OCI-LY7 (cell line): ENCODE measurements around the gene PHACTR4. TPM values are rescaled to one million over a fixed set of nuclear protein-coding genes. Genes with fewer than 3 reads are reported as not detected.

ENCODE experiments used
- BruUV-seq: library from RNA; stranded (reverse); fragments of 400-500 nt; replicated peaks from 2 replicates; lab custom pipeline; 2021; lab: Mats Ljungman, UMichigan
- CTCF ChIA-PET: fragments of 300-600 bp; sonication (Branson Sonifier 250); formaldehyde crosslinking; loops from one replicate; lab custom pipeline; 2022; ENCODE audit warnings: antibody characterized with exemption; ENCODE audit not compliant: unreplicated experiment; lab: Charles Lee
- POLR2A ChIA-PET: fragments of 300-600 bp; sonication (Branson Sonifier 250); formaldehyde crosslinking; loops from one replicate; lab custom pipeline; 2022; ENCODE audit warnings: antibody characterized with exemption; lab: Charles Lee
- DNase-seq: peaks from one replicate; pipeline ENCODE4 v3.0.0-alpha.2; 2015; ENCODE audit warnings: low spot score
- H2AFZ ChIP-seq: fragments of 200-600 bp; sonication (generic), shearing (Covaris generic); 2 replicates; pipeline ENCODE4 v1.6.1; 2014; ENCODE audit warnings: mild to moderate bottlenecking, antibody characterized with exemption, low read length, moderate library complexity
- H3K27ac ChIP-seq: fragments of 200-600 bp; sonication (generic); 2 replicates; pipeline ENCODE4 v1.5.1; 2014; ENCODE audit warnings: mixed run types, low read depth, mild to moderate bottlenecking, moderate library complexity, low read length, inconsistent platforms; ENCODE audit not compliant: poor library complexity, severe bottlenecking
- H3K36me3 ChIP-seq: fragments of 200-600 bp; sonication (generic); 2 replicates; pipeline ENCODE4 v1.6.1; 2014; ENCODE audit warnings: mild to moderate bottlenecking, antibody characterized with exemption, low read length, moderate library complexity, mixed read lengths; ENCODE audit not compliant: insufficient read depth
- H3K4me1 ChIP-seq: fragments of 200-600 bp; sonication (generic); 2 replicates; pipeline ENCODE4 v1.5.1; 2014; ENCODE audit warnings: mild to moderate bottlenecking, low read length; ENCODE audit not compliant: insufficient read depth, poor library complexity, severe bottlenecking
- H3K4me2 ChIP-seq: fragments of 200-600 bp; sonication (generic); 2 replicates; pipeline ENCODE4 v1.6.1; 2014; ENCODE audit warnings: mild to moderate bottlenecking, low read length
- H3K4me3 ChIP-seq: fragments of 200-600 bp; sonication (generic); 2 replicates; pipeline ENCODE4 v1.5.1; 2014; ENCODE audit warnings: mild to moderate bottlenecking, low read depth, low read length; ENCODE audit not compliant: poor library complexity, severe bottlenecking
- H3K79me2 ChIP-seq: fragments of 200-600 bp; sonication (generic); 2 replicates; pipeline ENCODE4 v1.6.1; 2016; ENCODE audit warnings: low read depth, mild to moderate bottlenecking, low read length, moderate library complexity, mixed read lengths; ENCODE audit not compliant: insufficient read depth
- H3K9me2 ChIP-seq: fragments of 200-600 bp; sonication (generic); 2 replicates; pipeline ENCODE4 v1.6.1; 2016; ENCODE audit warnings: mild to moderate bottlenecking, low read length, mixed read lengths; ENCODE audit not compliant: insufficient read depth
- H3K9me3 ChIP-seq: fragments of 200-600 bp; sonication (generic); 2 replicates; pipeline ENCODE4 v1.6.1; 2014; ENCODE audit warnings: mild to moderate bottlenecking, mixed run types, low read length, mixed read lengths
- H4K20me1 ChIP-seq: fragments of 200-600 bp; sonication (generic); 2 replicates; pipeline ENCODE4 v1.6.1; 2014; ENCODE audit warnings: mild to moderate bottlenecking, antibody characterized with exemption, low read length, moderate library complexity, mixed read lengths; ENCODE audit not compliant: insufficient read depth
- CTCF ChIP-seq: fragments of 200-600 bp; sonication (generic); conservative IDR thresholded peaks from 2 replicates; pipeline ENCODE4 v1.5.1; 2014; ENCODE audit warnings: mild to moderate bottlenecking, antibody characterized with exemption, low read length, moderate library complexity, mixed read lengths
- EZH2phosphoT487 ChIP-seq: fragments of 200-600 bp; sonication (generic); IDR thresholded peaks from 2 replicates; pipeline ENCODE4 v1.6.1; 2018; ENCODE audit warnings: low read depth, borderline replicate concordance, mild to moderate bottlenecking, mixed run types, antibody characterized with exemption, low read length, moderate library complexity, mixed read lengths
- intact Hi-C: fragments of 100-400 bp; cut with micrococcal nuclease; formaldehyde crosslinking; loops from one replicate; pipeline ENCODE4 v1.10.0; 2022; ENCODE audit not compliant: unreplicated experiment
- total RNA-seq, 2 experiments: library from RNA; depleted of rRNA in 1 of 2; stranded (reverse); fragments of >200 nt in 1 of 2; shearing (Covaris generic) in 1 of 2; gene quantifications; 2 replicates each; pipeline ENCODE4 v1.2.3, GENCODE V29; 2014 to 2022

Gene PHACTR4
- total RNA-seq, 2 experiments from 2014 or later: 17.8 to 44.9 TPM

- intact Hi-C loops: no loop called here
- no TSS peak for BruUV-seq
- peaks cover 12% of the 10 kb centered on the region for H3K4me1 ChIP-seq
- H2AFZ ChIP-seq: no peak overlapping the region
- POLR2A ChIA-PET: interaction anchor here (0.5 to 1.1 kb wide), 4 partner anchors 23 to 163 kb away, joined by 3 to 5 read pairs (median 3); no protein-coding TSS in a partner anchor
- no peaks in the 10 kb centered on the region for H3K9me2 ChIP-seq
- no peak for DNase-seq
- TF ChIP-seq EZH2phosphoT487 (no peak), CTCF (no peak)
- no peaks in the 10 kb centered on the region for H3K79me2 ChIP-seq
- H3K27ac ChIP-seq: no peak overlapping the region
- no peak overlapping the region for H3K4me2 ChIP-seq
- peaks cover 5% of the 10 kb centered on the region; the same call in 1 of the 2 replicates for H3K36me3 ChIP-seq
- no peaks in the 10 kb centered on the region for H3K9me3 ChIP-seq
- no peak overlapping the region for H3K4me3 ChIP-seq
- CTCF ChIA-PET: no interaction called here
- H4K20me1 ChIP-seq: no peaks in the 10 kb centered on the region
Observed at GRCh38 chr1:28412731-28413130, 43.2 kb downstream of the PHACTR4 start.

DNA sequence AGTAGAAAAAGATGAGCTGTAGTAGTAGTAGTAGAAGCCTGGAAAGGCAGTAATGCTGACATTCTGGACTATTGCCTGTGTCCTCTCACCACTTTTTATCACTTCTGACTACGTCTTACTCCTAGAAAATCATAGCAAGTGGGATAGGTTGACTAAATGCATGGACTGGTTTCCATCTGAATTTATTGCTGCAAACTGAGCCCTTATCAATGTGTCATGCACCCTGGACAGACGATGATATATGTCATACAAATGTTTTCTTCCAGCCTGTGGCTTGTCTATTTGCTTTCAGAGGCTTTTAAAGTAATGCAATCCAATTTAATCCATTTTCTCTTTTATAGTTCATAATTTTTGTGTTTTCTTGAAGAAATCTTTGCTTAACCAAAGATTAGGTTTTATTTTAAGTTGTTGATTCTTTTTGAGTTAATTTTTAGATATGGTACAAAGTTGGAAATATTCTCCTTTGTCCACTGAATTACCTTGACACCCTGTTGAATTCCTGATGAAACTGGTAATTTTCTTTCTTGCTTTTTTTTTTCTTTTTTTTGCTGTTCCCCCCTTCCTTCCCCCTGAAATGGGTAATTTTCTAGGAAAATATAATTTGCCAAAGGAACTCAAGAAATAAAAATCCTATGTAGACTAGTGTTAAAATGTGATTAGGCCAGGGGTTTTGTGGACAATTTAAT lies 47.1 kb downstream of the PHACTR4 start:
- Histone ChIP-seq H2AFZ (no peak overlapping the region), H3K36me3 (no peaks in the 10 kb centered on the region), H4K20me1 (no peaks in the 10 kb centered on the region), H3K27ac (no peak overlapping the region), H3K9me2 (no peaks in the 10 kb centered on the region), H3K4me1 (peaks cover 12% of the 10 kb centered on the region), H3K79me2 (no peaks in the 10 kb centered on the region), H3K4me2 (no peak overlapping the region), H3K4me3 (no peak overlapping the region), H3K9me3 (no peaks in the 10 kb centered on the region)
- BruUV-seq: no TSS peak
- POLR2A ChIA-PET: interaction anchor here (1.0 to 1.8 kb wide), 4 partner anchors 10 to 160 kb away, joined by 3 to 5 read pairs (median 4); no protein-coding TSS in a partner anchor
- CTCF ChIA-PET: no interaction called here
- TF ChIP-seq CTCF (no peak), EZH2phosphoT487 (no peak)
- intact Hi-C loops: loop anchor here (5.0 kb wide), 1 partner anchor 36 kb away; no protein-coding TSS in a partner anchor
- DNase-seq: no peak

GRCh38 chr1:28417441-28417922 lies 47.9 kb downstream of the PHACTR4 start:
- Histone ChIP-seq H3K27ac (no peak overlapping the region), H3K4me2 (0 out of 2 replicates have a peak overlapping the region, but pooled peaks have one; percentile 17), H4K20me1 (no peaks in the 10 kb centered on the region), H3K4me1 (peaks cover 12% of the 10 kb centered on the region), H3K79me2 (no peaks in the 10 kb centered on the region), H3K9me2 (no peaks in the 10 kb centered on the region), H2AFZ (no peak overlapping the region), H3K4me3 (no peak overlapping the region), H3K36me3 (no peaks in the 10 kb centered on the region), H3K9me3 (no peaks in the 10 kb centered on the region)
- BruUV-seq: no TSS peak
- ChIA-PET POLR2A (interaction anchor here (0.8 kb wide), 1 partner anchor 15 kb away, joined by 5 read pairs; no protein-coding TSS in a partner anchor), CTCF (no interaction called here)
- intact Hi-C loops: loop anchor here (5.0 kb wide), 1 partner anchor 35 kb away; no protein-coding TSS in a partner anchor
- no peak for DNase-seq
- TF ChIP-seq CTCF (no peak), EZH2phosphoT487 (no peak)
